Esophagus squamous epithelium (tissue), 4 donors: ENCODE data around the gene A4GALT.

Source experiments
- POLR2A ChIP-seq, 4 donors: fragments of 450-650 bp; IDR thresholded peaks; one replicate each; pipeline ENCODE4 v1.6.1; 2017; ENCODE audit warnings: antibody characterized with exemption in 4 of 4, mild to moderate bottlenecking in 4 of 4, moderate library complexity in 3 of 4
- TF ChIP-seq, protein P1 (sequence below), 6 experiments: fragments of 450-650 bp in 4 of 6; fragments of 200-600 bp in 2 of 6; sonication (generic) in 2 of 6; IDR thresholded peaks; one replicate each; pipeline ENCODE4 v1.5.1; 2016 to 2019; ENCODE audit warnings: antibody characterized with exemption in 6 of 6, mild to moderate bottlenecking in 4 of 6, moderate library complexity in 4 of 6

DNA sequence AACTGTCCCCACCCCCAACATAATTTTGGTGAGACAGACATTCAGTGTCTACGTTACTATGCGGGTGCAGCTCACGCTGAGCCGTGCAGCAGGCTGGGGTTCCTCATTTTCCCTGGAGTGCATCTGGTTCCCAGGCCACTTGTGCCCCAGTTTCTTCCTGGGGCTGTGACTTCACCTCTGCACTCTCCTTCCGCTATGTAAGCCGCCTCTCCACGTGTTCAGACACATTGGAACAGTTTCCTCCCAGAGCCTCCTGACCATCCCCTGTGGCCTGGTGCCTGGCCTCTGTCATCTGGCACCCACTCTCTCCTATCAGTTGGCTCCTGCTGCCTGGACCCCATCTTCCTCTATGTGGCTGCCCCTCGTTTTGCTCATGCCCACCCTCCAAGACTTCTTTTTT is 46.2 kb upstream of the A4GALT start:
- TF ChIP-seq, protein P1, sequence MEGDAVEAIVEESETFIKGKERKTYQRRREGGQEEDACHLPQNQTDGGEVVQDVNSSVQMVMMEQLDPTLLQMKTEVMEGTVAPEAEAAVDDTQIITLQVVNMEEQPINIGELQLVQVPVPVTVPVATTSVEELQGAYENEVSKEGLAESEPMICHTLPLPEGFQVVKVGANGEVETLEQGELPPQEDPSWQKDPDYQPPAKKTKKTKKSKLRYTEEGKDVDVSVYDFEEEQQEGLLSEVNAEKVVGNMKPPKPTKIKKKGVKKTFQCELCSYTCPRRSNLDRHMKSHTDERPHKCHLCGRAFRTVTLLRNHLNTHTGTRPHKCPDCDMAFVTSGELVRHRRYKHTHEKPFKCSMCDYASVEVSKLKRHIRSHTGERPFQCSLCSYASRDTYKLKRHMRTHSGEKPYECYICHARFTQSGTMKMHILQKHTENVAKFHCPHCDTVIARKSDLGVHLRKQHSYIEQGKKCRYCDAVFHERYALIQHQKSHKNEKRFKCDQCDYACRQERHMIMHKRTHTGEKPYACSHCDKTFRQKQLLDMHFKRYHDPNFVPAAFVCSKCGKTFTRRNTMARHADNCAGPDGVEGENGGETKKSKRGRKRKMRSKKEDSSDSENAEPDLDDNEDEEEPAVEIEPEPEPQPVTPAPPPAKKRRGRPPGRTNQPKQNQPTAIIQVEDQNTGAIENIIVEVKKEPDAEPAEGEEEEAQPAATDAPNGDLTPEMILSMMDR (IDR thresholded peaks at IDR 0.05): no peak
- no peak for TF ChIP-seq POLR2A (IDR thresholded peaks at IDR 0.05)
